PC-9 (cell line): ENCODE results near the gene TBCE. TPM values are rescaled to one million over a fixed set of nuclear protein-coding genes. Genes with fewer than 3 reads are reported as not detected.
"Not testable (repeated sequence)": the region's sequence is repeated elsewhere in the genome, so short reads cannot be mapped to it uniquely, and the experiment has no call there.

ENCODE experiments used
- BruUV-seq: library from RNA; stranded (reverse); fragments of 400-500 nt; replicated peaks from 2 replicates; lab custom pipeline; 2021; lab: Mats Ljungman, UMichigan
- CTCF ChIA-PET: fragments of 300-600 bp; sonication (Branson Sonifier 250); formaldehyde crosslinking; loops from one replicate; lab custom pipeline; 2022; ENCODE audit warnings: antibody characterized with exemption; lab: Charles Lee
- POLR2A ChIA-PET: fragments of 300-600 bp; sonication (Branson Sonifier 250); formaldehyde crosslinking; loops from one replicate; lab custom pipeline; 2022; ENCODE audit warnings: antibody characterized with exemption; ENCODE audit not compliant: unreplicated experiment; lab: Charles Lee
- DNase-seq, 2 experiments: peaks; one replicate each; pipeline versions ENCODE4 v3.0.0 to v3.0.0-alpha.2; 2015 to 2022; ENCODE audit warnings: mixed read lengths in 1 of 2
- H2AFZ ChIP-seq: fragments of 200-600 bp; sonication (generic); 2 replicates; pipeline ENCODE4 v1.8.1; 2017; ENCODE audit warnings: antibody characterized with exemption
- H3F3A ChIP-seq: fragments of 200-600 bp; sonication (generic); 2 replicates; pipeline ENCODE4 v1.8.1; 2017; ENCODE audit warnings: antibody characterized with exemption, mild to moderate bottlenecking, low read depth; ENCODE audit not compliant: insufficient read depth
- H3K27ac ChIP-seq: fragments of 200-600 bp; sonication (generic); 2 replicates; pipeline ENCODE4 v1.6.1; 2016; ENCODE audit warnings: mixed run types
- H3K27me3 ChIP-seq: fragments of 200-600 bp; sonication (generic); 2 replicates; pipeline ENCODE4 v1.6.1; 2016; ENCODE audit warnings: low read depth, mixed run types; ENCODE audit not compliant: insufficient read depth
- H3K36me3 ChIP-seq: fragments of 200-600 bp; sonication (generic); 2 replicates; pipeline ENCODE4 v1.6.1; 2016; ENCODE audit warnings: low read depth, mixed run types
- H3K4me1 ChIP-seq: fragments of 200-600 bp; sonication (generic); replicated peaks from 2 replicates; pipeline ENCODE4 v1.6.1; 2016; ENCODE audit warnings: mixed run types; ENCODE audit not compliant: insufficient read depth
- H3K4me2 ChIP-seq: fragments of 200-600 bp; sonication (generic); 2 replicates; pipeline ENCODE4 v1.6.1; 2017; ENCODE audit warnings: mixed run types
- H3K4me3 ChIP-seq: fragments of 200-600 bp; sonication (generic); 2 replicates; pipeline ENCODE4 v1.6.1; 2016; ENCODE audit warnings: mixed run types
- H3K79me2 ChIP-seq: fragments of 200-600 bp; sonication (generic); 2 replicates; pipeline ENCODE4 v1.6.1; 2017; ENCODE audit warnings: low read depth, mixed run types
- H3K9me2 ChIP-seq: fragments of 200-600 bp; sonication (generic); 2 replicates; pipeline ENCODE4 v1.8.1; 2017; ENCODE audit warnings: mild to moderate bottlenecking; ENCODE audit not compliant: insufficient read depth
- H3K9me3 ChIP-seq: fragments of 200-600 bp; sonication (generic); 2 replicates; pipeline ENCODE4 v1.8.1; 2016; ENCODE audit warnings: low read depth; ENCODE audit not compliant: insufficient read depth
- H4K20me1 ChIP-seq: fragments of 200-600 bp; sonication (generic); 2 replicates; pipeline ENCODE4 v1.8.1; 2017; ENCODE audit not compliant: insufficient read depth
- EZH2 ChIP-seq: fragments of 200-600 bp; sonication (generic); IDR thresholded peaks from 2 replicates; pipeline ENCODE4 v1.8.0; 2017; ENCODE audit warnings: antibody characterized with exemption, low read depth
- intact Hi-C: fragments of 100-400 bp; cut with micrococcal nuclease; formaldehyde crosslinking; loops from one replicate; pipeline ENCODE4 v1.10.0; 2022; ENCODE audit not compliant: unreplicated experiment
- total RNA-seq: library from RNA; stranded (reverse); gene quantifications from 2 replicates; pipeline ENCODE4 v1.2.3, GENCODE V29; 2021
- TF ChIP-seq, protein P1 (sequence below): fragments of 200-600 bp; sonication (generic); conservative IDR thresholded peaks from 2 replicates; pipeline ENCODE4 v1.6.1; 2017; ENCODE audit warnings: mixed run types, antibody characterized with exemption, mild to moderate bottlenecking, moderate library complexity

TBCE gene
- total RNA-seq, 1 experiment from 2014 or later, result 18.9 TPM

DNA sequence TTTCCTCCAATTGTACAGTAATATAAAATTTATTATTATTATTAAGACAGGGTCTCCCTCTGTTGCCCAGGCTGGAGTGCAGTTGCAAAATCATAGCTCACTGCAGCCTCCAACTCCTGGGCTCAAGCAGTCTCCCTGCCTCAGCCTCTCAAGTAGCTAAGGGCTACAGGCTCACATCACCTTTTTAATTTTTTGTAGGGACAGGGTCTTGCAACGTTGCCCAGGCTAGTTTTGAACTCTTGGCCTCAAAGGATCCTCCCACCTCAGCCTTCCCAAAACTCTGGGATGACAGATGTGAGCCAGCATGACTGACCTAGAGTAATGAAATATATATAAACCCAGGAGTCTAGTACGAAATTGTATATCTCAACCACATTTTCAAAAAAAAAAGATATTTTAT lies 87.9 kb downstream of the TBCE start:
- ChIA-PET CTCF (no interaction called here), POLR2A (no interaction called here)
- Histone ChIP-seq H3K4me2 (no peak overlapping the region), H4K20me1 (no peaks in the 10 kb centered on the region), H3K4me1 (no peaks in the 10 kb centered on the region), H2AFZ (no peak overlapping the region), H3F3A (no peaks in the 10 kb centered on the region; the same call in 1 of the 2 replicates), H3K27ac (no peak overlapping the region), H3K27me3 (no peaks in the 10 kb centered on the region), H3K9me3 (no peaks in the 10 kb centered on the region), H3K4me3 (no peak overlapping the region), H3K79me2 (no peaks in the 10 kb centered on the region), H3K9me2 (no peaks in the 10 kb centered on the region), H3K36me3 (peaks cover 17% of the 10 kb centered on the region; the same call in 1 of the 2 replicates)
- TF ChIP-seq EZH2, result no peak
- TF ChIP-seq, protein P1, sequence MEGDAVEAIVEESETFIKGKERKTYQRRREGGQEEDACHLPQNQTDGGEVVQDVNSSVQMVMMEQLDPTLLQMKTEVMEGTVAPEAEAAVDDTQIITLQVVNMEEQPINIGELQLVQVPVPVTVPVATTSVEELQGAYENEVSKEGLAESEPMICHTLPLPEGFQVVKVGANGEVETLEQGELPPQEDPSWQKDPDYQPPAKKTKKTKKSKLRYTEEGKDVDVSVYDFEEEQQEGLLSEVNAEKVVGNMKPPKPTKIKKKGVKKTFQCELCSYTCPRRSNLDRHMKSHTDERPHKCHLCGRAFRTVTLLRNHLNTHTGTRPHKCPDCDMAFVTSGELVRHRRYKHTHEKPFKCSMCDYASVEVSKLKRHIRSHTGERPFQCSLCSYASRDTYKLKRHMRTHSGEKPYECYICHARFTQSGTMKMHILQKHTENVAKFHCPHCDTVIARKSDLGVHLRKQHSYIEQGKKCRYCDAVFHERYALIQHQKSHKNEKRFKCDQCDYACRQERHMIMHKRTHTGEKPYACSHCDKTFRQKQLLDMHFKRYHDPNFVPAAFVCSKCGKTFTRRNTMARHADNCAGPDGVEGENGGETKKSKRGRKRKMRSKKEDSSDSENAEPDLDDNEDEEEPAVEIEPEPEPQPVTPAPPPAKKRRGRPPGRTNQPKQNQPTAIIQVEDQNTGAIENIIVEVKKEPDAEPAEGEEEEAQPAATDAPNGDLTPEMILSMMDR, result no peak
- intact Hi-C loops, result no loop called here
- no peak for DNase-seq
- BruUV-seq, result no TSS peak

DNA sequence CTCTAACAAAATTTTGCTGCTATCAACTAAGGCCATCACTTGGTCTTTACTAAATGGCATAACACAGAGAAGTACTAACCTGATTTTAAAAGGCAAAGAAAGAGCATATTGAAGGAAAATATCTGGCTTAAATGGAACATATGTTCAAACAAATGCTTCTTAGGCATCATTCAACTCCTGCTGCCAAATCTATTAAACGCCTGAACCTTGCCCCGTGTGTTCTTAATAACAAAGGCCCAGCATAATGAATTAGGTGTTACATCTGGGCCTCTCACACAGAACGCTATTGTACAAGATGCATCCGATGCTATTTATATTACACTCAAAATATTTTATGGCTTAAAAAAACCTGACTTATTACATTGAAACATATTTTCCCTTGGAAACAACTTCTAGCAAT lies 88.6 kb downstream of the TBCE start:
- H3K4me3 ChIP-seq, result no peak overlapping the region
- CTCF ChIA-PET, result no interaction called here
- H3K4me1 ChIP-seq, result no peaks in the 10 kb centered on the region
- intact Hi-C loops, result no loop called here
- H3K9me3 ChIP-seq, result no peaks in the 10 kb centered on the region
- POLR2A ChIA-PET, result no interaction called here
- H3K9me2 ChIP-seq, result no peaks in the 10 kb centered on the region
- no peak overlapping the region for H3K27ac ChIP-seq
- no peaks in the 10 kb centered on the region for H3F3A ChIP-seq
- no peaks in the 10 kb centered on the region for H3K79me2 ChIP-seq
- 0 out of 2 replicates have a peak, but pooled peaks cover 10% of the 10 kb centered on the region for H3K36me3 ChIP-seq
- no peaks in the 10 kb centered on the region for H3K27me3 ChIP-seq
- no peak for DNase-seq
- TF ChIP-seq EZH2, result no peak
- TF ChIP-seq, protein P1, result no peak
- H4K20me1 ChIP-seq, result no peaks in the 10 kb centered on the region
- no TSS peak for BruUV-seq
- no peak overlapping the region for H2AFZ ChIP-seq
- no peak overlapping the region for H3K4me2 ChIP-seq

DNA sequence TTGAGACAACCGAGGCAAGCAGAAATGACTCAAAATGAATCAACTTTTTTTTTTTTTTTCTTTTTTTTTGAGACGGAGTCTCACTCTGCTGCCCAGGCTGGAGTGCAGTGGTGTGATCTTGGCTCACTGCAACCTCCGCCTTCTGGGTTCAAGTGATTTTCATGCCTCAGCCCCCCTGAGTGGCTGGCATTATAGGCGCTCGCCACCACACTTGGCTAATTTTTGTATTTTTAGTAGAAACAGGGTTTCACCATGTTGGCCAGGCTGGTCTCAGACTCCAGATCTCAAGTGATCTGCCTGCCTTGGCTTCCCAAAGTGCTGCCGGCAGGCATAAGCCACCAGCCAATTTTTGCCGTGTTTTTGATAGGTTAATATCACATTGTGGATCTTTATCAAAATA lies 90.6 kb downstream of the TBCE start:
- H3K36me3 ChIP-seq, result peaks cover 12% of the 10 kb centered on the region; the same call in 1 of the 2 replicates
- H3K4me1 ChIP-seq, H3F3A ChIP-seq, intact Hi-C loops, H2AFZ ChIP-seq, H3K79me2 ChIP-seq, H3K4me2 ChIP-seq, H3K27ac ChIP-seq, H3K9me2 ChIP-seq, POLR2A ChIA-PET, H3K4me3 ChIP-seq, H3K27me3 ChIP-seq, H3K9me3 ChIP-seq, DNase-seq, H4K20me1 ChIP-seq, BruUV-seq, CTCF ChIA-PET: not testable (repeated sequence)

DNA sequence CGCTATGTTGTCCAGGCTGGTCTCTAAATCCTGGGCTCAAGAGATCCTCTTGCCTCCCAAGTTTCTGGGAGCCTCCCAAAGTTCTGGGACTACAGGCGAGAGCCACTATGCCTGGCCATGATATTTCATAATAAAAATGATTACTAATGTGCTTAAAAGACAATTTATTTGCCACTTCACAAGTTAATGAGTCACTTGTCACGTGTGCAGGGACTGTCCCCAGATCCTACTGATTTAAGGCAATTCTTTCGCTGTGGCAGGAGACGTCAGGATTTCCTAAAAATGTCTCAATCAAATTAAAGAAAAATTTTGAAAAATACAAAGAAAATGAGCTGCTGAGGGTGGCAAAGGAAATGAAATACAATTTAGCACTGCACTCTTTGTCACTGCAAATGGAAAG lies 93.5 kb downstream of the TBCE start:
- no peak overlapping the region for H3K4me3 ChIP-seq
- H3K36me3 ChIP-seq, result peaks cover 19% of the 10 kb centered on the region
- no peak overlapping the region for H2AFZ ChIP-seq
- no peaks in the 10 kb centered on the region for H3K27me3 ChIP-seq
- no peaks in the 10 kb centered on the region for H3K4me1 ChIP-seq
- H3K4me2 ChIP-seq, result no peak overlapping the region
- intact Hi-C loops, result no loop called here
- H3K9me2 ChIP-seq, result no peaks in the 10 kb centered on the region
- 0 out of 2 replicates have a peak, but pooled peaks cover 3% of the 10 kb centered on the region for H3K79me2 ChIP-seq
- H3F3A ChIP-seq, result peaks cover 5% of the 10 kb centered on the region; the same call in 1 of the 2 replicates
- POLR2A ChIA-PET, result no interaction called here
- TF ChIP-seq, protein P1, result no peak
- TF ChIP-seq EZH2, result no peak
- no peak overlapping the region for H3K27ac ChIP-seq
- H4K20me1 ChIP-seq, result no peaks in the 10 kb centered on the region; the same call in 1 of the 2 replicates
- DNase-seq, result no peak
- CTCF ChIA-PET, result no interaction called here
- H3K9me3 ChIP-seq, result peaks cover 4% of the 10 kb centered on the region; the same call in 1 of the 2 replicates
- BruUV-seq, result no TSS peak
